ENCODE measurements around the gene PHRF1. TPM values are rescaled to one million over a fixed set of nuclear protein-coding genes. Genes with fewer than 3 reads are reported as not detected.

PHRF1 gene
- total and polyA plus RNA-seq, 7 donors = 6.6 to 29.3 (median 16.1) TPM

- DNase-seq = no peak
Observed at GRCh38 chr11:607971-608659, 31.8 kb downstream of the PHRF1 start.

GRCh38 chr11:608791-609251, 32.6 kb downstream of the PHRF1 start:
- H3K27me3 ChIP-seq = no peaks in the 10 kb centered on the region
- H3K4me3 ChIP-seq = no peak overlapping the region
- no peak overlapping the region for H3K27ac ChIP-seq
- no peak for DNase-seq
- H3K4me1 ChIP-seq = peaks cover 0 to 16% (median 6%) of the 10 kb centered on the region in 4 donors
- TF ChIP-seq CTCF (IDR thresholded peaks at IDR 0.05) (no peak), POLR2A (IDR thresholded peaks at IDR 0.05) (no peak), EP300 (IDR thresholded peaks at IDR 0.05) (no peak), POLR2AphosphoS5 (IDR thresholded peaks at IDR 0.05) (no peak)
- intact Hi-C loops (cut with DNase I) = no loop called here
- 89 to 93% methylated on average over 28 of the region's 28 CpGs for WGBS, 2 donors
- no peaks in the 10 kb centered on the region for H3K9me3 ChIP-seq
- H3K36me3 ChIP-seq = peaks cover 32 to 98% (median 88%) of the 10 kb centered on the region in 4 donors

More at GRCh38 chr11:607971-608659, 31.8 kb downstream of the PHRF1 start:
- no peak for TF ChIP-seq POLR2A (IDR thresholded peaks at IDR 0.05)
- TF ChIP-seq CTCF (IDR thresholded peaks at IDR 0.05) = no peak
- no peak for TF ChIP-seq EP300 (IDR thresholded peaks at IDR 0.05)
- no peak for TF ChIP-seq POLR2AphosphoS5 (IDR thresholded peaks at IDR 0.05)
- Histone ChIP-seq H3K4me1 (peaks cover 0 to 11% (median 4%) of the 10 kb centered on the region in 4 donors), H3K9me3 (no peaks in the 10 kb centered on the region), H3K27me3 (no peaks in the 10 kb centered on the region), H3K36me3 (peaks cover 32 to 100% (median 90%) of the 10 kb centered on the region in 4 donors), H3K27ac (no peak overlapping the region), H3K4me3 (no peak overlapping the region)
- intact Hi-C loops (cut with DNase I) = no loop called here
- WGBS, 2 donors = 91 to 94% methylated on average over 45 of the region's 45 CpGs

- WGBS, 2 donors = 94% methylated on average over 28 of the region's 28 CpGs
- peaks cover 0 to 22% (median 12%) of the 10 kb centered on the region in 4 donors for H3K4me1 ChIP-seq
- no peaks in the 10 kb centered on the region for H3K27me3 ChIP-seq
- H3K36me3 ChIP-seq = peaks cover 32 to 97% (median 83%) of the 10 kb centered on the region in 4 donors
- no peak overlapping the region for H3K4me3 ChIP-seq
- no peak for TF ChIP-seq POLR2AphosphoS5 (IDR thresholded peaks at IDR 0.05)
- no peak for TF ChIP-seq CTCF (IDR thresholded peaks at IDR 0.05)
- TF ChIP-seq POLR2A (IDR thresholded peaks at IDR 0.05) = no peak
- no peak for TF ChIP-seq EP300 (IDR thresholded peaks at IDR 0.05)
- H3K9me3 ChIP-seq = no peaks in the 10 kb centered on the region
- no peak for DNase-seq
- intact Hi-C loops (cut with DNase I) = no loop called here
- H3K27ac ChIP-seq = no peak overlapping the region
Observed at GRCh38 chr11:609341-609811, 33.1 kb downstream of the PHRF1 start.

- peaks cover 0 to 31% (median 20%) of the 10 kb centered on the region in 4 donors for H3K4me1 ChIP-seq
- H3K27me3 ChIP-seq = no peaks in the 10 kb centered on the region
- peaks cover 32 to 88% (median 75%) of the 10 kb centered on the region in 4 donors for H3K36me3 ChIP-seq
- no peak for DNase-seq
- intact Hi-C loops (cut with DNase I) = no loop called here
- H3K27ac ChIP-seq = no peak overlapping the region
- H3K9me3 ChIP-seq = no peaks in the 10 kb centered on the region
- TF ChIP-seq POLR2A (IDR thresholded peaks at IDR 0.05) (no peak), POLR2AphosphoS5 (IDR thresholded peaks at IDR 0.05) (no peak)
- no peak overlapping the region for H3K4me3 ChIP-seq
- 96% methylated on average over 18 of the region's 18 CpGs for WGBS, 2 donors
Observed at GRCh38 chr11:610146-610801, 34.0 kb downstream of the PHRF1 start.
